Thymus (tissue), 11 donors: ENCODE measurements around the gene FREY1. TPM values are rescaled to one million over a fixed set of nuclear protein-coding genes. Genes with fewer than 3 reads are reported as not detected.
A peak's percentile ranks its signal among the peaks of the same experiment; 100 is the strongest.

Experiments used
- DNase-seq, 9 donors: peaks; one replicate each; pipeline ENCODE4 v3.0.0-alpha.2; 2013; ENCODE audit warnings: low spot score in 9 of 9, low read depth in 6 of 9, missing footprints in 1 of 9
- H3K27ac ChIP-seq, 2 donors: one replicate each; pipeline ENCODE4 v1.5.1; 2013; ENCODE audit warnings: control low read depth in 1 of 2, low read depth in 1 of 2, low read length in 1 of 2, mild to moderate bottlenecking in 1 of 2, moderate library complexity in 1 of 2
- H3K27me3 ChIP-seq, 2 donors: one replicate each; pipeline ENCODE4 v1.5.1; 2013; ENCODE audit warnings: low read length in 1 of 2; ENCODE audit not compliant: control insufficient read depth in 2 of 2, insufficient read depth in 1 of 2
- H3K36me3 ChIP-seq, 2 donors: one replicate each; pipeline ENCODE4 v1.5.1; 2013; ENCODE audit warnings: low read length in 1 of 2, mild to moderate bottlenecking in 1 of 2, moderate library complexity in 1 of 2; ENCODE audit not compliant: control insufficient read depth in 2 of 2, insufficient read depth in 2 of 2
- H3K4me1 ChIP-seq, 2 donors: one replicate each; pipeline ENCODE4 v1.5.1; 2013; ENCODE audit warnings: low read length in 2 of 2; ENCODE audit not compliant: control insufficient read depth in 2 of 2, insufficient read depth in 2 of 2
- H3K4me3 ChIP-seq, 2 donors: one replicate each; pipeline ENCODE4 v1.5.1; 2013; ENCODE audit warnings: low read length in 2 of 2, control low read depth in 1 of 2, mild to moderate bottlenecking in 1 of 2
- H3K9me3 ChIP-seq, 2 donors: one replicate each; pipeline ENCODE4 v1.5.1; 2013; ENCODE audit warnings: low read length in 1 of 2, mild to moderate bottlenecking in 1 of 2; ENCODE audit not compliant: control insufficient read depth in 2 of 2, insufficient read depth in 1 of 2
- WGBS: extraction: QIAGEN DNeasy Blood & Tissue Kit; methylation state at CpG from one replicate; pipeline ENCODE4 v1.1.7; 2013; 5-methylcytosine and 5-hydroxymethylcytosine counted together
- polyA plus RNA-seq: library from polyadenylated mRNA; stranded (reverse); fragments of 200-250 nt; gene quantifications from one replicate; pipeline ENCODE4 v1.2.3, GENCODE V29; 2013
- total RNA-seq: library from RNA; stranded (reverse); fragments of 120-200 nt; gene quantifications from one replicate; pipeline ENCODE4 v1.2.4, GENCODE V29; 2013
- donor health status: healthy.

The FREY1 gene
- total and polyA plus RNA-seq, 2 donors = 0.52 to 0.62 TPM

DNA sequence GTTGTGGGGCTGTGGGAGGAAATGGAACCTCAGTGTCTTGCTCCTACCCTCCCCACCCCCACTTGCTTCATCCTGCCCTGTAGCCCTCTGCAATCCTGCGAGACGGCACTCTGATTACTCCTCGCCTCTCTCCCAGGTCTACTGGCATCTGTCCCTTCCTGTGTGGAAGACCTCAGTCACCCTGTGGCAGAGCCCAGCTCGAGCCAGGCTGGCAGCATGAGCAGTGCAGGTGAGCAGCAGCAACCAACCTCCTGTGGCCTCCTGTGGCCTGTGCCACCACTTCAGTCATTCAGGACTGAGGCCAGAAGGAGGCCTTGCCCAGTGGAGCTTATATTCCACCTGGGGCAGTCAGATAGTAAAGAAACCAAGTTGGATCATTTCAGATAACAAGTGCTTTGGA lies 36.4 kb downstream of the FREY1 start:
- Histone ChIP-seq H3K27ac (no peak overlapping the region), H3K27me3 (no peaks in the 10 kb centered on the region), H3K4me3 (no peak overlapping the region), H3K36me3 (peaks cover 66 to 73% of the 10 kb centered on the region in 2 donors), H3K4me1 (peaks cover 0 to 3% of the 10 kb centered on the region in 2 donors), H3K9me3 (no peaks in the 10 kb centered on the region)
- 98% methylated on average over 4 of the region's 4 CpGs for WGBS
- DNase-seq = no peak

DNA sequence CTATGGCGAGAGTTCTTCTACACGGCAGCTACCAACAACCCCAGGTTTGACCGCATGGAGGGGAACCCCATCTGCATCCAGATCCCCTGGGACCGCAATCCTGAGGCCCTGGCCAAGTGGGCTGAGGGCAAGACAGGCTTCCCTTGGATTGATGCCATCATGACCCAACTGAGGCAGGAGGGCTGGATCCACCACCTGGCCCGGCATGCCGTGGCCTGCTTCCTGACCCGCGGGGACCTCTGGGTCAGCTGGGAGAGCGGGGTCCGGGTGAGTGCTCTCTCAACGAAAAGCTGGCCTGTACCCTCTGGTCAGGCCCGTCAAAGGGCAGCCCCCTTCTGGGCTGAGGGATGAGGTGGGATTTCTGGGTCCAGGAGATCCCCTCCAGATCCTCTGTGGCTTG lies 37.5 kb downstream of the FREY1 start:
- Histone ChIP-seq H3K27me3 (no peaks in the 10 kb centered on the region), H3K27ac (no peak overlapping the region), H3K4me1 (peaks cover 0 to 3% of the 10 kb centered on the region in 2 donors), H3K36me3 (peaks cover 70 to 80% of the 10 kb centered on the region in 2 donors), H3K9me3 (no peaks in the 10 kb centered on the region), H3K4me3 (no peak overlapping the region)
- DNase-seq = no peak
- 96% methylated on average over 12 of the region's 12 CpGs for WGBS

GRCh38 chr11:45864041-45864440 lies 43.0 kb downstream of the FREY1 start:
- Histone ChIP-seq H3K9me3 (no peaks in the 10 kb centered on the region), H3K27me3 (no peaks in the 10 kb centered on the region), H3K27ac (no peak overlapping the region), H3K4me3 (no peak overlapping the region), H3K36me3 (peaks cover 70 to 83% of the 10 kb centered on the region in 2 donors), H3K4me1 (peaks cover 0 to 5% of the 10 kb centered on the region in 2 donors)
- DNase-seq = no peak

DNA sequence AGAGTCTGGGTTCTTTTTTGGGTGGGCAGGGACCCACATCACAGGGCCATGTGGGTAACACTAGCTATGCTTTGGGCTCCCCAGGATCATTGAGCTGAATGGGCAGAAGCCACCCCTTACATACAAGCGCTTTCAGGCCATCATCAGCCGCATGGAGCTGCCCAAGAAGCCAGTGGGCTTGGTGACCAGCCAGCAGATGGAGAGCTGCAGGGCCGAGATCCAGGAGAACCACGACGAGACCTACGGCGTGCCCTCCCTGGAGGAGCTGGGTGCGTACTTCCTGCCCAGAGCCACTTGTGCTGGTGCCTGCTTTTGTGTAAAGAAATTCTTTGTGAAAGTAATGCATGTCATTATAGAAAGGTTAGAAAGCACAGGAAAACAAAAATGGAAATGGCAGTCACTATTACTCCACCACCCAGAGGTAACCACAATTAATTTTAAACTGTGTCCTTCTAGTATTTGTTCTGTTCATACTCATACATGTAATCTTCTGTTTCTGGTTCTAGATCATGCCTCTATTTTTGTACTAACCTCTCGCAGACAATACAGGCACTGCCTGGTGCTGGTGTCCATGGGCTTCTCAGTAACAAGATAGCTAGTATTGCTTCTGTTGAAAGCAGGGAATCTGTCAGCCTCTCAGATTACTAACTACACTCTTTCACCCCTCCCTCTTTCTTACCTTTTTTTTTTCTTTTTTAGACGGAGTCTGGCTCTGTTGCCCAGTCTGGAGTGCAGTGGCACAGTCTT lies 46.1 kb downstream of the FREY1 start:
- Histone ChIP-seq H3K4me1 (peaks cover 0 to 19% of the 10 kb centered on the region in 2 donors), H3K27me3 (no peaks in the 10 kb centered on the region), H3K36me3 (peaks cover 71 to 75% of the 10 kb centered on the region in 2 donors), H3K9me3 (no peaks in the 10 kb centered on the region), H3K27ac (no peak overlapping the region), H3K4me3 (no peak overlapping the region)
- DNase-seq = no peak
- WGBS = 92% methylated on average over 10 of the region's 10 CpGs

DNA sequence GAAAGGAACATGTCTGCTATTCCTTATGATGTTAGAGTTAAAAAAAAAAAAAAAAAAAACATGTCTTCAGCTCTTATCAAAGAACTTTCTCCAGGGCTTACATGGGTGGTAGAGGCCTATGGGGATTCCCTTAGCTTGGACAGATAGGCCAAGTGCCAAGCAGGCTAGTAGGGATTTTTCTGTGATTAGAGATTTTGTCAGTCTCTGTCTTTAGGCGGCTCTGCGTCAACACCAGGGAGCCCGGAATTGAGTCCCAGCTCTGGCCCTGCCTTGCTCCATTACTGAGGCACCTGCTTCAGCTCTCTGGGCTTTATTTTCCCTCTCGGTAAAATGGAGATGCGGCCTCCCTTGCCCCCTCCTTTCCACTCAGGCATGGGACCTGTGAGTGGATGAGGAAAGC lies 46.7 kb downstream of the FREY1 start:
- Histone ChIP-seq H3K9me3 (no peaks in the 10 kb centered on the region), H3K36me3 (peaks cover 67 to 72% of the 10 kb centered on the region in 2 donors), H3K27ac (no peak overlapping the region), H3K4me3 (no peak overlapping the region), H3K4me1 (peaks cover 0 to 19% of the 10 kb centered on the region in 2 donors), H3K27me3 (no peaks in the 10 kb centered on the region)
- whole genome bisulfite sequencing = 96% methylated on average over 5 of the region's 5 CpGs
- DNase-seq = no peak

DNA sequence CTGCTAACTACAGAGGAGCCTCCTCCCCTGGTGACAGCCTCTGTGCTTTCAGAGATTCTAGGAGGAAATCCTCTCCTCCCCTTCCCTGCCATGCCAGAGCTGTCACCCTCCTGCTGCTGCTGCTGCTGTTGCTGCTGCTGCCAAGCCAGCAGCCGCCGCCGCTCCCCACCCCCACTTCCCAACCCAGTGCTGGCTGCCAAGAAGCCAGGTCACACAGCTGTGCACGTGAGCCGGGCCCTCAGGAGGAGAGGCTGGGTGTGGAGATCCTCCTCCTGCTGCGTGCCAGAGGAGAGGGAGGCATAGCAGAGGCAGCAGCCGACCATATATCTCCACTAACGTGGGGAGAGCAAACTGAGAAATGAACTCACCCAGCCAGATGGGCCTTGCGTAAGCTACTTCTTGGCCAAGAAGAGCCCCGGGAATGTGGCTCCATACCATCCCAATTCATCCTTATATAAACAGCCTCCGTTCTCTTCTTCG lies 47.4 kb downstream of the FREY1 start:
- H3K27me3 ChIP-seq = no peaks in the 10 kb centered on the region
- WGBS = 94% methylated on average over 12 of the region's 12 CpGs
- H3K4me1 ChIP-seq = peaks cover 0 to 19% of the 10 kb centered on the region in 2 donors
- H3K27ac ChIP-seq = peak overlapping the region in 1 of 2 donors; percentile 76
- H3K36me3 ChIP-seq = peaks cover 70% of the 10 kb centered on the region in 2 donors
- no peak for DNase-seq
- H3K9me3 ChIP-seq = no peaks in the 10 kb centered on the region
- H3K4me3 ChIP-seq = no peak overlapping the region

DNA sequence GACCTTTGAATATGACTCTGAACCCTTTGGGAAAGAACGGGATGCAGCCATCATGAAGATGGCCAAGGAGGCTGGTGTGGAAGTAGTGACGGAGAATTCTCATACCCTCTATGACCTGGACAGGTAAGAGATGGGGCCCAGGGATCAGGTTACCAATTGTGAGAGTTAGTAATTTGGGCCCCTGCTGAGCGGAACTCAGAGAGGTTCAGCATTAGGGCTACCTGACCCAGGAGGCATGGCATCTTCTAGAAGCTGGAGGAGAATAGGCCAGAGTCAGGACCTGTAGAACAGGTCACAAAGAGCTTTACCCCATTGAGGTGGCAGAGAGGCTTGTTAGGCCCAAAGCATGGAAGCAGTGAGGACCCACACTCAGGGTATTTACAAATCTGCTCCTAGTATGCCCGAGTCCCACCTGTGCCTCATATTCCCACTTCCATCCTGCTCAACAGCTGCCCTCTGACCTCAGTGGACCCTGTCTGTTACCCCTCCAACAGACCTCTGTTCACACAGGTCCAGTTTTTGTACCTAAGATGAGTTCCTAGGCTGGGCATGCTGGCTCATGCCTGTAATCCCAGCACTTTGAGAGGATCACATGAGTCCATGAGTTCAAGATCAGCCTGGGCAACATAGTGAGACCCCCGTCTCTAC lies 48.2 kb downstream of the FREY1 start:
- no peak for DNase-seq
- Histone ChIP-seq H3K4me3 (no peak overlapping the region), H3K4me1 (peaks cover 0 to 19% of the 10 kb centered on the region in 2 donors), H3K27me3 (no peaks in the 10 kb centered on the region), H3K36me3 (peaks cover 65 to 67% of the 10 kb centered on the region in 2 donors), H3K27ac (peak overlapping the region; percentile 20 to 76), H3K9me3 (no peaks in the 10 kb centered on the region)
- 89% methylated on average over 5 of the region's 5 CpGs for WGBS

DNA sequence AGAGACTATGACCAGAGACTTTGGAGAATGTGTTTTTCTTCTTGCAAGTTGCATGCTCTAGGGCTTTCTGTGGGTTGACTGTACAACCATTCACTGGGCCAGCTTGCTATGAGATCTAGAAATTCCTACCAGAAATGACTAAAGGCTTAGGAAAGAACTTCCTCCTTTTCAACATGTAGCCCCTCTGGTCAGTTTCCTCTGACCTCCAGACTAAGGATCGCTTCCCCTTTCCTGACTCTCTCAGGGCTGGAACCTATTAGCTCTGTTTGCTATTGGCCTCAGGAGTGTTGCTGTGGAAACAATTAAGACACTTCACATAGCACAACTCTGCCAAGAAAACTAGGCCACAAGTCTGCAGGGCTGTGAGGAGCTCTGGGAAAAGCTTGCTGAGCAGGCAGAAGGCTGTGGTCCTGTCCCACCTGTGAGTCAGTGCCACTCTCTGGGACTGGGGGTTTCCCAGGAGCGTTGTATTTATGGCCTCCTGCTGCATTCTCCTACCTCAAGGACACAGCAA lies 49.1 kb downstream of the FREY1 start:
- WGBS = 94% methylated on average over 2 of the region's 2 CpGs

More for the DNA sequence above, 49.1 kb downstream of the FREY1 start:
- Histone ChIP-seq H3K27ac (peak overlapping the region in 1 of 2 donors; percentile 76), H3K27me3 (no peaks in the 10 kb centered on the region), H3K4me1 (peaks cover 0 to 19% of the 10 kb centered on the region in 2 donors), H3K9me3 (no peaks in the 10 kb centered on the region), H3K4me3 (no peak overlapping the region), H3K36me3 (peaks cover 57 to 59% of the 10 kb centered on the region in 2 donors)
- DNase-seq = peak in 1 of 9 donors; percentile 18
